BLaER1 (cell line): ENCODE data around the gene NDUFS8.

Source experiments
- H3K27ac ChIP-seq: shearing (Covaris generic); formaldehyde crosslinking; 2 replicates; pipeline ENCODE4 v1.8.1; 2022
- H3K27me3 ChIP-seq: shearing (Covaris generic); formaldehyde crosslinking; 2 replicates; pipeline ENCODE4 v1.8.1; 2022
- H3K36me3 ChIP-seq: shearing (Covaris generic); formaldehyde crosslinking; 2 replicates; pipeline ENCODE4 v1.8.1; 2022
- H3K4me1 ChIP-seq: shearing (Covaris generic); formaldehyde crosslinking; 2 replicates; pipeline ENCODE4 v1.8.1; 2022
- H3K4me2 ChIP-seq: shearing (Covaris generic); formaldehyde crosslinking; 2 replicates; pipeline ENCODE4 v1.8.1; 2022
- H3K4me3 ChIP-seq: shearing (Covaris generic); formaldehyde crosslinking; 2 replicates; pipeline ENCODE4 v1.8.1; 2022
- H3K9ac ChIP-seq: shearing (Covaris generic); formaldehyde crosslinking; 2 replicates; pipeline ENCODE4 v1.8.1; 2022
- H3K9me3 ChIP-seq: shearing (Covaris generic); formaldehyde crosslinking; 2 replicates; pipeline ENCODE4 v1.8.1; 2022
- H4K20me1 ChIP-seq: shearing (Covaris generic); formaldehyde crosslinking; 2 replicates; pipeline ENCODE4 v1.8.1; 2022
- Cebpa-rat ChIP-seq: shearing (Covaris generic); IDR thresholded peaks from 2 replicates; pipeline ENCODE4 v1.8.1; 2022

Gene NDUFS8

DNA sequence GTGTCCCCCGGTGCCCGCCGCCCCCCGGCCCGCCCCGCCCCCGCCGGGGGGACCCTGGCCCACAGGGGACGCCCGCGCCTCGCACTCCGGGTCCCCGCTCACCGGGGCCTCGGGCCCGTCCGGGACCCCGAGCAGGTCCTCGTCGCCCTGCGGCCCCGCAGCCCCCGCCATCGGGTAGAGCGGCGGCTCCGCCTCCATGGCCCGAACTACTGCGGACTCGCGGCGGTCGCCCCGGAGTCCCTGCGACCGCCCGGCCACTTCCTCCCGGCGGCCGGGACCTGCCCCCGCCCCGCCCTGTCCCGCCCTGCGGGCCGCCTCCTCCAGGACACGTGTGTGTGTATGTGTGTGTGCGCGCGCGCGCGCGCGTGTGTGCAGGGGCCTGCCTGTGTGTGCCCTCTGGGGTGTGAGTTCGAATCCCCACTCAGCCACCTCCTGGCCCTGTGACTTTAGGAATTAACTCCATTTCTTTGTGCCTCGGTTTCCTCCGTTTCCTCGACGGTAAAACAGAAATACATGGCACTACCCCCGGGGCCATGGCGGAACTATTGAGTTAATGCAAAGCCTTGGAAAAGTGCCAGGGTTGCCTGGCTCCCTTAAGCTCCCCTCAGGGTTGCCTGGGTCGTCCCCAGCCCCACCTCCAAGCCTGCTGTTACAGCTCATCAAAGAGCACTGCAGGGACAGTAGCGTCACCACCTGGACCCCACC is 26.5 kb upstream of the NDUFS8 start, which contains the start of gene UNC93B1:
UNC93B1 (minus strand) TSS at position 252 of the 705 bp plus-strand sequence; CDS start at position 198, 54 bp downstream.
- H3K4me2 ChIP-seq: peak within 1 kb of the TSS; percentile 96
- H3K9ac ChIP-seq: peak within 1 kb of the TSS; percentile 82
- peak within 1 kb of the TSS; percentile 76 for H3K4me3 ChIP-seq
- peak within 1 kb of the TSS; percentile 93 for H3K27ac ChIP-seq
- no peak for TF ChIP-seq Cebpa-rat
- H3K27me3 ChIP-seq: no peaks in the 10 kb centered on the region
- peaks cover 87% of the 10 kb centered on the region for H3K4me1 ChIP-seq
- H3K36me3 ChIP-seq: peaks cover 18% of the 10 kb centered on the region
- H4K20me1 ChIP-seq: no peaks in the 10 kb centered on the region
- H3K9me3 ChIP-seq: no peaks in the 10 kb centered on the region

DNA sequence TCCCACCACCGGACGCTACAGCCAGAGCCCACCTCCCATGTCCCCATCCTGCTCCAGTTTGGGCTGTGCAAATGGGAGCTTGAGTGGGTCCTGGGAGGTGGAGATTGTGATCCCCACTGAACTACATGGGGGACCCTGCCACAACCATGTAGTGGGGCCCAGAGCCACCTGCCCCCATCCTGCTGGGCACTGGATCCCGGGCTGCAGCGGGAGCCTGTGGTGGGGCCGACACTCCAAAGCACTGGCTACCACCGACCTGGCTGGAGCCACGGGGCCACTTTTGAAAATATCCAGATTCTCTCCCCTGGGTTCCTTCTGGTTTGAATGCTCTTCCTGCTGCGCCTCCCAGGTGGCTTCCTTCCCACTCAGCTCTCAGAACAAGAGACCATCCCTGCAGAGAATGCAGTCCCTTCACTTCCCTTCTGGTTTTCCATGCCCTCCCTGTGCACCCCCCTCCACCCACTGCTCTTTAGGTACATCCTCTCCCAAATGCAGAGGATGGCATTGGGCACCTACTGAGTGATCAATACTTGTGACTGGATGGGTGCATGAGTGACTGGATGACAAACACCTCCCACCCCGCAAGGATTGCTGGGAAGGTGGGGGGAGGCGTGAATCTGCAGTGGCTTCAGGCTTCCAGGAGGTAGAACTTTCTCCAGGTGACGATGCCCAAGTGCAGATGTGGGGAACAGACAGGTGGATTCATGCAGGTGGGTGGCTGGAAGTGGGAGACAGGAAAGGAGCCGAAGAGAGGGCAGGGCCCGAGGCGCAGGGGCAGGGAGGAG is 25.7 kb upstream of the NDUFS8 start:
- Histone ChIP-seq H3K9me3 (no peaks in the 10 kb centered on the region), H3K36me3 (peaks cover 11% of the 10 kb centered on the region), H3K4me3 (peak overlapping the region; percentile 76), H3K27me3 (no peaks in the 10 kb centered on the region), H4K20me1 (no peaks in the 10 kb centered on the region), H3K4me1 (peaks cover 89% of the 10 kb centered on the region), H3K9ac (peak overlapping the region; percentile 82), H3K27ac (peak overlapping the region; percentile 93), H3K4me2 (peak overlapping the region; percentile 96)
- no peak for TF ChIP-seq Cebpa-rat

DNA sequence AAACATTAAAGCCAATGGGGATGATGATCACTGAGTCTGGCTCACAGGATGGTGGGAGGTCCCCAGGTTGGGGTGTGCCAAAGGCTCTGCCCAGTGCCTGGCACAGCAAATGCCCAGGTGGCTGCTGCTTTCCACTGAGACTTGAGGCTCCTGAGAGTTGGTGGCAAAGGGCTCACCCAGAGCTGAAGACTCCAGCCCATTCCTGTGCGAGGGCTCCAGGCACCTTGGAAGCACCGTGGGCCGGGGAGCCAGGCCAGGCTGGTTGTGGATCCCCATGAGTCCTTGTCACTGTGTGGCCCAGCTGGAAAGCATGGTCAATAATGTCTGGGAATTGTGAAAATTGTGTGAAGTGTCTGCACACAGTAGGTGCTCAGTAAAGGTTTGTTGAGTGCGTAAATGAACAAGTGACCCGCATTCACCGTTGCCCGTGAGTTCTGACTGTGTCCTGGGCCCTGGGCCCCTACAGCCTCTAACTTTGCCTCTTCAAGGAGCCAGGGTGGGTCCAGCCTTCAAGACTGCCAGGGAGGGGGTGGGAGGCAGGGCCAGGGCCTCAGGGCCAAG is 23.8 kb upstream of the NDUFS8 start:
- H3K9ac ChIP-seq: no peak overlapping the region; the same call in 1 of the 2 replicates
- peaks cover 89% of the 10 kb centered on the region for H3K4me1 ChIP-seq
- no peaks in the 10 kb centered on the region for H3K36me3 ChIP-seq
- H3K9me3 ChIP-seq: no peaks in the 10 kb centered on the region
- no peaks in the 10 kb centered on the region for H3K27me3 ChIP-seq
- no peaks in the 10 kb centered on the region for H4K20me1 ChIP-seq
- H3K27ac ChIP-seq: peak overlapping the region; percentile 59
- H3K4me2 ChIP-seq: peak overlapping the region; percentile 96
- H3K4me3 ChIP-seq: no peak overlapping the region
- no peak for TF ChIP-seq Cebpa-rat

DNA sequence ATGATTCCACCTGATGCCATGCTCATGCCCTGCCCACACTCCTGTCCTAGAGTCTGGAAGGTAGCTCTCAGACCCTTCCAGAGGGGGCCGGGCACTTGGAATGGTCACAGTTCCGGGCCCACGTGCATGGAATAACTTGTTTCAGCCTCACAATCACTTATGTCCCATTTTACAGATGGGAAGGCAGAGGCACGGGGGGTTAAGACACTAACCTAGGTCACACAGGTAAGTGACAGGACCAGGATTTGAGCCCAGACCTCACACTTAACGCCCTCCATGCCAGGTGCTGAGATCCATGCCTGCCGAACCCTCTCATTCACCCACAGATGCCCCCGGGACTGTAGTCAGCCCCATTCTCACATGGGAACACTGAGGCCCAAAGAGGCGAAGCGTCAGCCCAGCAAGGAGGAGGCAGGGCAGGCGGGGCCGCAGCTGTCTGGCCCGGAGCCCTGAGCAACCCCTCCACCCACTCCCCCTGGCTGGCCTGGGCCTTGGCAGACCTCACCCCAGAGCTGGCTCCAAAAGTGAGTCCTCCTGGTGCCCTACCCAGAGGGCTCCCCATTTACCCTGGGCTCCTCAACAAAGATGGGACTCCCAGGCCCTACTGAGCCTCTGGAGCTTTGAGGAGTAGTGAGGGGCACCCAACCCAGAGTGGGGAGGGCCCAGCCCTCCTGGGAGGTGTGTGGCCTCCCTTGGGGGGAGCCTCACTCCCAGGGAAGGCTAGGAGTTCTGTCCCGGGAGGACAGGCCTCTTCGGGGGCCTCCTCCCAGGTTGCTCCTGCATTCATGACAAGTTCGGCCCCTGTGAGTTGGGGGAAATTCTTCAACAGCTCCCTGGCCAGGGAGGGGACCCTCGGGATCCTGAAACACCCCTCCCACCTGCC is 22.7 kb upstream of the NDUFS8 start:
- Histone ChIP-seq H3K9me3 (no peaks in the 10 kb centered on the region), H3K9ac (peak overlapping the region; percentile 84), H3K27ac (peak overlapping the region; percentile 96), H4K20me1 (no peaks in the 10 kb centered on the region), H3K4me2 (peak overlapping the region; percentile 100), H3K4me3 (peak overlapping the region; percentile 67; the same call in 1 of the 2 replicates), H3K4me1 (peaks cover 89% of the 10 kb centered on the region), H3K36me3 (no peaks in the 10 kb centered on the region), H3K27me3 (no peaks in the 10 kb centered on the region)
- TF ChIP-seq Cebpa-rat: no peak

DNA sequence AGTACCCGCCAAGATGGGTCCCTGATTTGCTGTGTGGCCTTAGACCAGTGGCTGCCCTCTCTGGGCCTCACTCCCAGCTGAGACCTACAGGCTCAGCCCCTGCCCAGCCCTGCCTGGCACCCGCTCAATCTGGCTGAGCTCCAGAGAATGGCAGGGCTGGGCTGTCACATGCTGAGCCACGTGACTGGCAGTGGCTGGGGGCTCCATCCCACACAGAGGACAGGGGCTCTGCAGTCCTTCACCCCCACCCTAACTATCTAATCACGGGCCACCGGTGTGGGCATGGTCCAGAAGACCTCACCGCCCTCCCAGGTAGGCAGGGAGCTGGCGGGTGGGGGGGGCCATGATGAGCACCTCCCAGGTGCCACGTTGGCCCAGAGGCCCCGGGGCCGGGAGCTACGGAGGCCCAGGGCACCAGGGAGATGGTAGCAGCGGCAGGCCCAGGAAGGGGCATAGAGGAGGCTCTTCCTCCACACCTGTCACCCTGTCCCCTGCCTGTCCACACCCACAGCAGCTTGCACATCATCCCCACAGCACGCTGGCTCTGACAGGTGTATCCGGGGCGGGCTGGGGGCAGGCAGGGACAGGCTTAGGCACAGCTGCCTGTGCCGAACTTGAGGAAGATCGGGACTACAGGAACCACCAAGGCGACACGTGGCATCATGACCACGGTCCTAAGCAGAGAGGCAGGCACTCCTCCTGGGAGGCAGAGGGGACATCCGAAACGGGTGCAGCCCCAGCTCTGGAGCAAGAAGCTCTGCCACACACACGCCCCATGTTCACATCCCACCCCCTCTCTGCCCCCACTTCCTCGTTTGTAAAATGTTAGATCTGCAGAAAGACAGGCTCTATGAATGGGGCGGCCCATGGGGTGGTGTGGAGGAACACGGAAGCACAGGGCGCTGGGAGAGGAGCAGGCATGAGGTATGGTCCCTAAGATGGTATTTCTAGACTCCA is 21.8 kb upstream of the NDUFS8 start:
- H3K36me3 ChIP-seq: 0 out of 2 replicates have a peak, but pooled peaks cover 4% of the 10 kb centered on the region
- TF ChIP-seq Cebpa-rat: no peak
- H3K4me2 ChIP-seq: peak overlapping the region; percentile 100
- no peaks in the 10 kb centered on the region for H4K20me1 ChIP-seq
- H3K27me3 ChIP-seq: no peaks in the 10 kb centered on the region
- peak overlapping the region; percentile 84 for H3K9ac ChIP-seq
- H3K4me3 ChIP-seq: peak overlapping the region; percentile 67
- peak overlapping the region; percentile 96 for H3K27ac ChIP-seq
- H3K4me1 ChIP-seq: peaks cover 97% of the 10 kb centered on the region
- no peaks in the 10 kb centered on the region for H3K9me3 ChIP-seq

DNA sequence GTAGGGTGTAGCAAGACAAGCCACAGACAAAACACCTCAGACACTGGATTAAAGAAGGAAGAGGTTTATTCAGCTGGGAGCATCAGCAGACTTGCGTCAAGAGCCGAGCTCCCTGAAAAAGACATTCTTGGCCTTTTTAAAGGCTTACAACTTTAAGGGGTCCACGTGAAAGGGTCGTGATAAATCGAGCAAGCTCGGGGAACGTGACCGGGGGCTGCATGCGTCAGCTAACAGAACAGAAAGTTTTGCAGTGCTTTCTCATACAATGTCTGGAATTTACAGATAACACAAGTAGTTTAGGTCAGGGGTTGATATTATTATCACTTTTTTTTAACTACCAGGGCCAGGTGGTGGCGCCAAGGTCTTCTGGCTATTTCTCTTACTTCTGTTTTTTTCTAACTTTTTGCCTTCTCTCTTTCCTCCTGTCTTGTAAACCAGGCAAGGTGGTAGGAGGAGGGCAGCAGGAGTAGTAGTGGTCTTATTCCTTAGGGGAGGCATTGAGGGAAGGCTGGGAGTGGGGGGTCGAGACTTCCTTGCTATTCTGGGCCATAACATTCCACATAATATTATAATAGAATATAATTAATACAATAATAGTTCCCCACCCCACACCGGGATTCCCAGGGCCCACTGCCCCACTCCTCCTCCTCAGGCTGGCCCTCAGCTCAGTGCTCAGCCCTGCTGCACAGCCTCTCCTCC is 20.9 kb upstream of the NDUFS8 start:
- H4K20me1 ChIP-seq: no peaks in the 10 kb centered on the region
- TF ChIP-seq Cebpa-rat: no peak
- 0 out of 2 replicates have a peak, but pooled peaks cover 5% of the 10 kb centered on the region for H3K36me3 ChIP-seq
- H3K27me3 ChIP-seq: no peaks in the 10 kb centered on the region
- H3K4me1 ChIP-seq: peaks cover 100% of the 10 kb centered on the region
- peak overlapping the region; percentile 84 for H3K9ac ChIP-seq
- H3K27ac ChIP-seq: peak overlapping the region; percentile 96
- no peaks in the 10 kb centered on the region for H3K9me3 ChIP-seq
- H3K4me3 ChIP-seq: peak overlapping the region; percentile 67
- H3K4me2 ChIP-seq: peak overlapping the region; percentile 100

DNA sequence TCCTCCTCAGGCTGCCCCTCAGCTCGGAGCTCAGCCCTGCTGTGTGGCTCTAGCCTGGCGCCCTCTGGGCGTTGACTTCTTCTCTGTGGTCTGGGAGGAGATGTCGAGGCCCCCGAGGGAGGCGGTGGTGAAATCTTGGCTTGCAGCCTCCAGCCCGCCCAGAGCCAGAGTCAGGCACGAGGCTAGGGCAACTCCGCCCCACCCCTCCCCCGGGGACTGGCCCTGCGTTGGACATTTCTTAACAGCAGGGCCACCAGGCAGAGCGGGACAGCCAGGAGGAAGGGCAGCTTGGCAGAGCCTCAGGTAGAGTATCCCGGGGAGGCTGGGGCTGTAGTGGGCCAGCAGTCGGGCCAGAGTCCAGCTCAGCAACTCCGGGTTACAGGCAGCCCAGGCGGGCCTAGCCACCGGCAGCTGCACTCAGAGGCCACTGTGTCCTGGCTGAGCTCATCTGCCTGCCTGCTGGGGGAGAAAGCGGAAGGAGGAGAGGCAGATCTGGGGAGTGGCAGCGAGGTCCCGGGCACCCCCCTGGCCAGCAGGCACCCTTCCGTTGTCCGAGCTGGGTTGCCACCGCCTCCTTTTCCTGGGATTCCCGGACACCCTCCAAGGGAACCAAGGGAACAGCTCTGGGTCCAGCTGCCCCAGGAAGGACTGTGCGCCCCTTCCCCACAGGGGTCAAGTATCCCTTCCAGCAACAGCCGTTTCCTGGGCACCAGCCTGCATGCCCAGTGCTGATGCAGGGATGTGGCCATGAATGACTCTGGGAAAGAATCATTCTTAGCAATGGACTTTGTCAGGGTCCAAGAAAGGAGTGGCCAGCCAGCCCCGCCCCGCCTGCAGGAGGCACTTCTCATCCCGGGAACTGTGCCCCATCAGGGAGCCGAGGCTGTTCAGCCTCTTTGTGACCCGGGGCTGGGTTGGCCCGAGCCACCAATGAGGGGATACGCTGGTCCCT is 20.1 kb upstream of the NDUFS8 start, which contains the start of gene ALDH3B1:
ALDH3B1 (plus strand) TSS at position 238 of the 952 bp plus-strand sequence. CDS start 4,971 bp downstream, outside the sequence.
- H3K4me1 ChIP-seq: peaks cover 100% of the 10 kb centered on the region
- peak within 1 kb of the TSS; percentile 67 for H3K4me3 ChIP-seq

More for the DNA sequence above, 20.1 kb upstream of the NDUFS8 start, which contains the start of gene ALDH3B1:
- no peaks in the 10 kb centered on the region for H4K20me1 ChIP-seq
- peak within 1 kb of the TSS; percentile 96 for H3K27ac ChIP-seq
- H3K36me3 ChIP-seq: 0 out of 2 replicates have a peak, but pooled peaks cover 5% of the 10 kb centered on the region
- peak within 1 kb of the TSS; percentile 84 for H3K9ac ChIP-seq
- no peaks in the 10 kb centered on the region for H3K27me3 ChIP-seq
- H3K9me3 ChIP-seq: no peaks in the 10 kb centered on the region
- TF ChIP-seq Cebpa-rat: peak; percentile 91
- peak within 1 kb of the TSS; percentile 100 for H3K4me2 ChIP-seq
